IPS DF 6.9 (cell line): Measurements from ENCODE around the gene CD151.

Experiments used
- DNase-seq: peaks from one replicate; pipeline ENCODE4 v3.0.0-alpha.2; 2013; ENCODE audit warnings: low read depth, low spot score
- H3K27ac ChIP-seq: one replicate; pipeline ENCODE4 v1.5.1; 2013; ENCODE audit warnings: low read length, control low read depth
- H3K27me3 ChIP-seq: 2 replicates; pipeline ENCODE4 v1.6.1; 2013; ENCODE audit warnings: mild to moderate bottlenecking, low read length; ENCODE audit not compliant: control insufficient read depth, insufficient read depth
- H3K36me3 ChIP-seq: 2 replicates; pipeline ENCODE4 v1.6.1; 2013; ENCODE audit warnings: low read length; ENCODE audit not compliant: control insufficient read depth, insufficient read depth
- H3K4me1 ChIP-seq: 2 replicates; pipeline ENCODE4 v1.6.1; 2013; ENCODE audit warnings: low read length; ENCODE audit not compliant: control insufficient read depth, insufficient read depth
- H3K4me3 ChIP-seq: 2 replicates; pipeline ENCODE4 v1.5.1; 2013; ENCODE audit warnings: mild to moderate bottlenecking, low read length
- H3K9me3 ChIP-seq: 2 replicates; pipeline ENCODE4 v1.6.1; 2013; ENCODE audit warnings: low read length, inconsistent platforms; ENCODE audit not compliant: control insufficient read depth, insufficient read depth
- WGBS: extraction: QIAGEN DNeasy Blood & Tissue Kit; methylation state at CpG from one replicate; pipeline ENCODE4 v1.1.7; 2013; ENCODE audit warnings: mixed read lengths, missing lambda C conversion rate; ENCODE audit not compliant: insufficient read length, insufficient coverage; 5-methylcytosine and 5-hydroxymethylcytosine counted together

CD151 gene

DNA sequence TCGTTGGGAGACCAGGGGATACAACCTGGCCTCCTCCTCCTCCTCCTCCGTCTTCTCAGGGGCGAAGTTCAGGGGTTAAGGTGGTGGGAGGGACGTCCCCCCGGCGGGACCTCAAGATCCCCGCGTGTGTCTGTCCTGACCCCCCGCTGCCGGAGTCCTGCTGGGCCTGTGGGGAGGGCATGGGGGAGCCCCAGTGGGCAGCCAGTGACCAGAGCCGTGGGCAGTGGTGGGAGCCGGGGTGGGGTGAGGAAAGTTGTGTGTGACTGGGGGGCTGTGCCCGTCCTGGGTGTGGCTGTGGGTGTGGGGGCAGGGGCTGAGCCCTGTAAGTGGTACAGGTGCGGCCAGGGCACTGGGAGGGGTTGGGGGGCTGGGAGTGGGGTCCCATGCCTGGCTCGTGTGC is 20.0 kb downstream of the CD151 start:
- no peak overlapping the region for H3K27ac ChIP-seq
- DNase-seq, result no peak
- H3K36me3 ChIP-seq, result no peaks in the 10 kb centered on the region; the same call in 1 of the 2 replicates
- WGBS, result no CpG with 5 or more reads among the region's 15 CpGs
- H3K9me3 ChIP-seq, result no peaks in the 10 kb centered on the region
- H3K4me3 ChIP-seq, result no peak overlapping the region
- H3K4me1 ChIP-seq, result peaks cover 11% of the 10 kb centered on the region
- no peaks in the 10 kb centered on the region for H3K27me3 ChIP-seq

DNA sequence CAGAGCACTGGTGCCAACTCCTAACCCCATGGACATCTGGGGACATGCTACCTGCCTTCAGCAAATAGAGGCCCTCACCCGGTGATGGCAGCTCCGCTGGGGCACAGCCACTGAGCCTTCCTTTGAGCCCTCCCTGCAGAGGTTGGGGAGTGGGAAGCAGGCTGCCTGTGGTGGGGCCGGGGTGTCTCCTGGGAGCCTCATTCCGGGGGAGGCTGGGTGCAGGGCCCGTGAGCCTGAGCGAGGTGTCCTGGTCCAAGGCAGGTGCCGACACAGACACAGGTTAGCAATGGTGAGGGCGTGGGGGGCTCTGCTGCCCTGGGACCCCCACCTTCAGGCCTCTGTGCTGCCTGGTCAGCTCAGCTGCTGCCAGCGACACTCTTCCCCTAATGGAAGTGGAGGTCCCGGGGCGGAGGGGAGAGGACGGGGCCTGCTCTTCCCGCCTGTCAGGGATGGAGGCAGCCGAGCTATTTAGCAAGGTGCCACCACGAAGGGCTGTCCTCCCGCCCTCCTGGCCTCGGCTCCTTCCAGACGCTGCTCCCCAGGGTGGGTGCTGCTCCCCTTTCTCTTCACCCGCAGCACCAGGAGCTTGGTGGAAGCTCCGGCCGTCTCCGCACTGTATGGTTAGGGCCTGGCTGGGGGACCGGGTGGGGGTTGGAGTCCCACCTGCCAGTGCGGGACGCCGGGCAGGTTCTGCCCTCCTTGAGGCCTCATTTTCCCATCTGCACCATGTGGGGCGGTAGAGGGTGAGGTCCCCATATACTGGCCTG is 21.1 kb downstream of the CD151 start:
- DNase-seq, result no peak
- Histone ChIP-seq H3K27me3 (no peaks in the 10 kb centered on the region), H3K4me3 (no peak overlapping the region), H3K4me1 (peaks cover 8% of the 10 kb centered on the region), H3K9me3 (no peaks in the 10 kb centered on the region), H3K27ac (no peak overlapping the region), H3K36me3 (no peaks in the 10 kb centered on the region; the same call in 1 of the 2 replicates)
- no CpG with 5 or more reads among the region's 27 CpGs for WGBS

DNA sequence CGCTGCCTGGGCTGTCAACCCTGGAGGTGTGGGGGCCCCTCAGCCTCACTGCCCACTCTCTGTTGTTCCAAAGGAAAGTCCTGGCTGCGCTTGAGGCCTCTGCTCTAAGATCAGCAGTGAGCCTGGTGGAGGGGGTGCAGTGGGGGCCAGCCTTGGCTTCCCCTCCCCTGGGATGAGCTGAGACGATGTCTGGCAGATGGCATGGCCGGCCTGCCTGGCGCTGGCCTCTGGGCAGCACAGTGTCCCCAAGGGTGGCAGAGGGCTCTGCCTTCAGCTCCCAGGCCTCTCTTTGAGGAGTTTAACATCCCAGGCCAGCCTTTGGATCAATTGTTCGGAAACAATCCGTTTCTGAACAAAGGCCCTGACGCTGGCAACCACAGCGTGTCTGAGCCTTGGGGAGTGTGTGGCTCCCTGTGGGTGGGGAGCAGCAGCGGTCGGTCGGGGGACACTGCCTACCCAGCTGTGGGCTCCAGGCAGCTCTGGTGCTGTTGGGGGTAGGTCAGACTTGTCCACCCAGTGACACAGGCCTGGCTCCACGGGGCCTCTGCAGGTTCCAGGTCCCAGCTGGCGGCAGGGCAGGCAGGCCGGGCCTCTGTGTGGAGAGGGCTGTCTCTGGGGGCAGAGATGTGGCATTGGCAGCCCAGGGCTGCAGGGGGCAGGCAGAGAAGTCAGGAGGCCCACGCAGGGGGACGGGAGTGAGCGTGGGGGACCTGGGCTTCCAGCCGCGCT is 22.0 kb downstream of the CD151 start:
- no peaks in the 10 kb centered on the region; the same call in 1 of the 2 replicates for H3K36me3 ChIP-seq
- no peak overlapping the region for H3K4me3 ChIP-seq
- DNase-seq, result no peak
- WGBS, result no CpG with 5 or more reads among the region's 20 CpGs
- H3K9me3 ChIP-seq, result no peaks in the 10 kb centered on the region
- peaks cover 8% of the 10 kb centered on the region for H3K4me1 ChIP-seq
- no peaks in the 10 kb centered on the region for H3K27me3 ChIP-seq
- no peak overlapping the region for H3K27ac ChIP-seq

DNA sequence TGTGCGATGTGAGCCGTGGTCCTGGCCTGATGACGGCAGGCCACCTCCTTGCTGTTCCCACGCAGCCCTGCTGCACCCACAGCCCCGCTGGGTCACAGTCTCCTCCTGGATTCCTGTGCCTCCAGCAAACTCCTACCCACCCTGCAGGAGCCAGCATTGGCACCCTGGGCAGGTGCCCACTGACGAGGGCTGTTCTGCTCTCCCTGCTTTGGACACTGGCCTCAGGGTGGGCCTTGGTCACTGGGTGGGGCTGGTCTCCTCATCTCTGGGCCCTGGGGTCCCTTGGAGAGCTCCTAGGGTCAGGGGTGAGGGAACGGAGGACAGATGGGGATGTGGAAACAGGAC is 22.6 kb downstream of the CD151 start:
- Histone ChIP-seq H3K27me3 (no peaks in the 10 kb centered on the region), H3K4me3 (no peak overlapping the region), H3K9me3 (no peaks in the 10 kb centered on the region), H3K27ac (no peak overlapping the region), H3K4me1 (peaks cover 8% of the 10 kb centered on the region), H3K36me3 (no peaks in the 10 kb centered on the region; the same call in 1 of the 2 replicates)
- WGBS, result no CpG with 5 or more reads among the region's 7 CpGs
- no peak for DNase-seq

DNA sequence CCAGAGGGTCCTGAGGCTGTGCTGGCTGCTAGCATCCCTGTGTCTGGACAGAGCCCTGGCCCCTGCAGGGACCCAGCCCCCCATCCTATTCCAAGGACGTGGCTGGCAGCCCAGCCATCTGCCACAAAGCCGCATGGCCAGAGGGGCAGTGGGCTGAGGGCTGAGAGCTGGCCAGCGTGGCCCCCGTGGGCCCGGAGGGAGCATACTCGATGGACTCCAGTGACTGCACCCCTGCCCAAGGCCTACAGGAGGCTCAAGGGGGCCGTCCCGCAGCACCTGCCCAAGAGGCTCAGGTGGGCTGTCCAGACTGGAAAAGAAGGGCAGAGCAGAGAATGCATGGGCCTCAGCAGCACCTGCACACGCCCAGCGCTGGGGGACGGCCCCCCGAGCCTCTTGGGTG is 23.0 kb downstream of the CD151 start:
- no peaks in the 10 kb centered on the region for H3K9me3 ChIP-seq
- peaks cover 8% of the 10 kb centered on the region for H3K4me1 ChIP-seq
- H3K4me3 ChIP-seq, result no peak overlapping the region
- no CpG with 5 or more reads among the region's 12 CpGs for WGBS
- no peaks in the 10 kb centered on the region; the same call in 1 of the 2 replicates for H3K36me3 ChIP-seq
- no peak for DNase-seq
- no peaks in the 10 kb centered on the region for H3K27me3 ChIP-seq
- H3K27ac ChIP-seq, result no peak overlapping the region

DNA sequence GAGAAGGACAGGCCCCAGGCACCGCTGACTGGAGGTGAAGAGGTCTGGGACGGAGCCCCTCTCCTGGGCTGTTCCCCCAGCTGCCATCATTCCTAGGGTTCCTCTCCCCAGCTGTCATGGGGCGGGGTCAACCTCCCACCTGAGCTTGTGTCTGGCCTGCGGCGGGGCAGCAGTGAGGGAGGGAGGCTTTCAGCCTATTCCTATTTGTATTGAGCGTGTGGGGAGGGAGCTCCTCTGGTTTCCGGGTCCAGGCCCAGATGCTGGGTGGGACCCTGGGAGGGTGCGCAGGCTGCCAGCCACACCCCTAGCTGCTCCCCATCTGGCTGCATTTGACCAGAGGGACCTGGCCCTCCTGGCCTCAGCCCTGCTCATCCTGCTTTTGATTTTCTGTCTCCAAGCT is 23.6 kb downstream of the CD151 start:
- Histone ChIP-seq H3K9me3 (no peaks in the 10 kb centered on the region), H3K4me3 (no peak overlapping the region), H3K27me3 (no peaks in the 10 kb centered on the region), H3K27ac (no peak overlapping the region), H3K36me3 (no peaks in the 10 kb centered on the region; the same call in 1 of the 2 replicates), H3K4me1 (peaks cover 4% of the 10 kb centered on the region)
- no CpG with 5 or more reads among the region's 8 CpGs for WGBS
- DNase-seq, result no peak

DNA sequence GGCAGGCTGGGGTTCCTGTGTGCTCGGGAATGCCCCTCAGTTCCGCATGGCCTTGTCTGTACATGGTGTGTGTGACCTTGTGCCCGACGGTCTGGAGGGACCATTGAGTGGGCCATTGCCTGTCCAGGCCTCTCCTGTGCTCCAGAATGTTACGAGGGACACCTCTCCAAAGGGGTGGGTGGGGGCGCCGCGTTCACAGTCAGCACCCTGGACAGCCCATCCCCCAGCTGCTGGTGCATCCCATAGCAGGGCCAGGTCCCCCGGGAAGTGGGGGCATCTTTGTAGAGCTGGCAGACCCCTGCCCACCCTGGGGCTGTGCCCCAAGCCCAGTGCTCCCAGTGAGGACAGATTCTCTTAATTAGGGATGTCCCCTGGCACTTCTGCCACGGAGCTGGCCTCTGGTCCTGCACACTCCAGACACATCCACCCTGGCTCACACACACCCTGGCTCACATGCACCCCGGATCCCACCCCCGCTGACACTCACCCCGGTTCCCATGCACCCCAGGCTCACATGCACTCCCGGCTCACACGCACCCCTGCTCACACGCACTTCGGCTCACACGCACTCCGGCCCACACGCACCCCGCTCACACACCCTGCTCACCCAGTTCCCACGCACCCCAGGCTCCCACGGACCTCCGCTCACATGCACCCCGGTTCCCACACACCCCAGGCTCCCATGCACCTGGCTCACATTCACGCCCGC is 25.5 kb downstream of the CD151 start:
- H3K36me3 ChIP-seq, result no peaks in the 10 kb centered on the region; the same call in 1 of the 2 replicates
- no peak for DNase-seq
- WGBS, result no CpG with 5 or more reads among the region's 27 CpGs
- H3K4me1 ChIP-seq, result peaks cover 14% of the 10 kb centered on the region
- H3K9me3 ChIP-seq, result no peaks in the 10 kb centered on the region
- no peaks in the 10 kb centered on the region for H3K27me3 ChIP-seq
- no peak overlapping the region for H3K27ac ChIP-seq
- H3K4me3 ChIP-seq, result no peak overlapping the region

DNA sequence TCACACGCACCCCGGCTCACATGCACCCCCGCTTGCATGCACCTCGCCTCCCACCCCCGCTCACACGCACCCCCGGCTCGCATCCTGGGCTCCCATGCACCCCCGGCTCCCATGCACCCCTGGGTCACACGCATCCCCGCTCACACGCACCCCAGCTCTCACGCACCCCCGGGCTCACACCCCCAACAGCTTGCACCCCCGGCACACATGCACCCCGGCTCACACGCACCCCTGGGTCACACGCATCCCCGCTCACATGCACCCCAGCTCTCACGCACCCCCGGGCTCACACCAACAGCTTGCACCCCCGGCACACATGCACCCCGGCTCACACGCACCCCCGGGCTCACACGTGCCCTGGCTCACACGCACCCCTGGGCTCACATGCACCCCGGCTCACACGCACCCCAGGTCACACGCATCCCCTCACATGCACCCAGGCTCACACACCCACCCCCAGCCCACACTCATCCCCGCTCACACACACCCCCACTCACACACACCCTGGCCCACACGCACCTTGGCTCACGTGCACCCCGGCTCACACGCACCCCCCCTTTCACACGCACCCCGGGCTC is 26.1 kb downstream of the CD151 start:
- no peak for DNase-seq
- WGBS, result 100% methylated on average over 1 of the region's 37 CpGs
- no peak overlapping the region for H3K27ac ChIP-seq
- H3K4me1 ChIP-seq, result peaks cover 16% of the 10 kb centered on the region
- no peaks in the 10 kb centered on the region for H3K27me3 ChIP-seq
- H3K36me3 ChIP-seq, result no peaks in the 10 kb centered on the region; the same call in 1 of the 2 replicates
- H3K4me3 ChIP-seq, result no peak overlapping the region
- no peaks in the 10 kb centered on the region for H3K9me3 ChIP-seq

DNA sequence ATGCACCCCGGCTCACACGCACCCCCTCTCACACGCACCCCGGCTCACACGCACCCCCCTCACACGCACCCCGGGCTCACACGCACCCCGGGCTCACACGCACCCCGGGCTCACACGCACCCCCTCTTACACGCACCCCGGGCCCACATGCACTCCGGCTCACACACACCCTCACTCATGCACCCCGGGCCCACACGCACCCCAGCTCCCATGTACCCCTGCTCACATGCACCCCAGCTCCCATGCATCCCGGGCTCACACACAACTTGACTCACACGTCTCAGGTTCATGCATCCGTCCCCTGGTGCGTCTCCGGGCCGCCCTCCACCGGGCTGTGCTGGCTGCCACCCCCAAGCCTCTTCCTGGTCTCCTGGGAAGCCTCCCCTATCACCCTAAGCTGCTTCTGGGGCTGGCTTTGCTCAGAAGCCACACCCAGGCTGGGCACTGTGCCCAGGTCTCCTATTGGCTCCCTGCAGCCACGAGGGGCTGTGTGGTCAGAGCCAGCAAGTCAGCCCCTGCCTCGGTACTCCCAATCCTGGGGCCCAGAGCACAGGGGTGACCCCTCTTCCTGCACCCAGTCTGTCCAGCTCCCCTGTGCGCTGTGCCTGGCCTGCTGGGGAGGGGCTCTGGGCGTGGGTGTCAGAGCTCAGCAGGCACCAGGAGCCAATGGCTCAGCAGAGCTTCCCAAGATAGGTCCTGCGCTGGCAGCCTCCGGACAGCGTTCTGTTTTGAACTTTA is 26.8 kb downstream of the CD151 start:
- no CpG with 5 or more reads among the region's 31 CpGs for WGBS
- Histone ChIP-seq H3K27me3 (no peaks in the 10 kb centered on the region), H3K4me1 (peaks cover 16% of the 10 kb centered on the region), H3K27ac (no peak overlapping the region), H3K4me3 (no peak overlapping the region), H3K36me3 (no peaks in the 10 kb centered on the region; the same call in 1 of the 2 replicates), H3K9me3 (no peaks in the 10 kb centered on the region)
- no peak for DNase-seq
